ENCODE data around the gene CRAT.

CRAT gene

DNA sequence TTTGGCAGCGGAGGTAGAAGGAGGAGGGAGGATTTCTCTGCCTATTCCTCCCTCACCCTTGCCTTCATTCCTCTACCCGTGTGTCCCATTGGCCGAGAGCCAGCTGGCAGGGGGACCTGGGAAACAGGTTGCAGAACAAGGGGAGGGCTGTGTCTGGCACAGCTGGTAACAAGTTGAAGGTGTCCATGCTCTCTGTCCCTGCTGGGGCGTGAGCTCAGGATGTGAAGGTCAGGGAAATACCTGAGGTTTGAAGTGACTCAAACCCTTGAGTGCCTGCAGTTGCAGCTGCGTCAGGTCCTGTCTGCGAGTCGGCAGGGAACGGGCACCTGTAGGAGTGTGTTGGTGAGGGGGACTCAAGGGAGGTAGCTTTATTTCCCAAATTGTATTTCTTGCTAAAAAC is 58.0 kb downstream of the CRAT start:
- no peak for TF ChIP-seq CTCF (IDR thresholded peaks at IDR 0.05; ENCODE audit: extremely low read depth, missing control alignments)
- DNase-seq (ENCODE audit: low spot score): no peak
